Measurements from ENCODE around the gene SLC12A7. TPM values are rescaled to one million over a fixed set of nuclear protein-coding genes. Genes with fewer than 3 reads are reported as not detected.

The SLC12A7 gene
- total and polyA plus RNA-seq, 2 donors = 12.2 to 23.5 TPM

DNA sequence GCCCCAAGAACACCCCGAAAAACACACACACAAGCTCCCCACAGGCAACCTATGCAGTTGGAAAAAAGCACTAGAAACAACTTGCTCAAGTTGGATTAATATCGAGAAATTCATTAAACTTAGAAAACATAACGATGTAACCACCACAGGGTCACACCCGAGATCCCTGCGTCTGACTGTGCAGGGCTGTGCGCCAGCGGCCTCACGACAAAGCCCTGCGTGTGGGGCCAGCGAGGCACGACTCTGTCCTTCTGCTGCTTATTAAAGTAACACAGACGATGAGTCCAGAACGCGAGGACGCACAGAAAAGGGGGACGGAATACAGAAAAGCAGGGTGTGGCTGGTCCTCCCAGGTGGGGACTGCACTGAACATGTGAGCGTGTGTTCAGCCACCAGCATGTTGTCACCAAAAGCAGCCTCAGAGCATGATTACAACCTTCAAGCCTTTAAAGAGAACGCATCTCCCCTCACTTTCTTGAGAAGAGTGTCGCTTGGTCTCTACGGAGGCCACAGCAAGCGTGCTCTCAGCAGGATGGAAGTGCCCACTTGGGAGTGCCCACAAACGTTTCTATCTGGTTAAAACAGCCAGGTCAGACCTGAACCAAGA lies 14.4 kb downstream of the SLC12A7 start:
- Histone ChIP-seq H3K27me3 (ENCODE audit: control insufficient read depth in 2 of 2, insufficient read depth in 1 of 2, low read length in 1 of 2) (no peaks in the 10 kb centered on the region), H3K27ac (ENCODE audit: low read depth in 1 of 2, low read length in 1 of 2) (peak overlapping the region; percentile 71 to 86), H3K4me3 (ENCODE audit: low read length in 2 of 2) (no peak overlapping the region), H3K9me3 (ENCODE audit: control insufficient read depth in 2 of 2, insufficient read depth in 1 of 2, low read length in 1 of 2) (peaks cover 0 to 13% of the 10 kb centered on the region in 2 donors), H3K4me1 (ENCODE audit: control insufficient read depth in 2 of 2, insufficient read depth in 2 of 2, low read length in 2 of 2) (peaks cover 16 to 81% of the 10 kb centered on the region in 2 donors), H3K36me3 (ENCODE audit: control insufficient read depth in 2 of 2, insufficient read depth in 2 of 2, low read length in 1 of 2) (peaks cover 6 to 30% of the 10 kb centered on the region in 2 donors)
- WGBS = 80% methylated on average over 22 of the region's 22 CpGs
- DNase-seq (ENCODE audit: low read depth in 6 of 9, low spot score in 9 of 9) = peak in 2 of 9 donors; percentile 61 to 69

DNA sequence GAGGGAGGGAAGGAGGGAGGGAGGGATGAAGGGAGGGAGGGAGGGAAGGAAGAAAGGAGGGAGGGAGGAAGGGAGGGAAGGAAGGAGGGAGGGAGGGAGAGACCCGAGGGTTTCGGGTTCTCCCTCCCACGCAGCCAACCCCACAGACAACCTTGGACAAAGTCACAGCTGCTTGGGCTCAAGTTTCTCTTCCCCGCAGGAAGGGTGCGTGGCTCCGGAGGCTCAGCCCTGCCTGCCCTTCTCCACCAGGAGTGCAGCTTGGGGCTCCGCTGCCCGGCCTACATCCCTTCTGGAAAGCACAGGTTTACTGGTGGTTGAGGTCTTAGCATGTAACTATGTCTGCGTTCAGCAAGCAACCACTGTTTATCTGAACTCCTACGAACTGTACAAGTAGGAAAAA lies 15.0 kb downstream of the SLC12A7 start:
- H3K27me3 ChIP-seq (ENCODE audit: control insufficient read depth in 2 of 2, insufficient read depth in 1 of 2, low read length in 1 of 2) = no peaks in the 10 kb centered on the region
- H3K36me3 ChIP-seq (ENCODE audit: control insufficient read depth in 2 of 2, insufficient read depth in 2 of 2, low read length in 1 of 2) = peaks cover 6 to 35% of the 10 kb centered on the region in 2 donors
- no peak overlapping the region for H3K4me3 ChIP-seq (ENCODE audit: low read length in 2 of 2)
- no peak for DNase-seq (ENCODE audit: low read depth in 6 of 9, low spot score in 9 of 9)
- H3K27ac ChIP-seq (ENCODE audit: low read depth in 1 of 2, low read length in 1 of 2) = peak overlapping the region in 1 of 2 donors; percentile 86
- peaks cover 0 to 9% of the 10 kb centered on the region in 2 donors for H3K9me3 ChIP-seq (ENCODE audit: control insufficient read depth in 2 of 2, insufficient read depth in 1 of 2, low read length in 1 of 2)
- 82% methylated on average over 10 of the region's 10 CpGs for WGBS
- H3K4me1 ChIP-seq (ENCODE audit: control insufficient read depth in 2 of 2, insufficient read depth in 2 of 2, low read length in 2 of 2) = peaks cover 16 to 74% of the 10 kb centered on the region in 2 donors

GRCh38 chr5:1095990-1096363 lies 15.9 kb downstream of the SLC12A7 start:
- H3K27me3 ChIP-seq (ENCODE audit: control insufficient read depth in 2 of 2, insufficient read depth in 1 of 2, low read length in 1 of 2) = no peaks in the 10 kb centered on the region
- H3K9me3 ChIP-seq (ENCODE audit: control insufficient read depth in 2 of 2, insufficient read depth in 1 of 2, low read length in 1 of 2) = peaks cover 0 to 9% of the 10 kb centered on the region in 2 donors
- DNase-seq (ENCODE audit: low read depth in 6 of 9, low spot score in 9 of 9) = no peak
- peaks cover 15 to 42% of the 10 kb centered on the region in 2 donors for H3K36me3 ChIP-seq (ENCODE audit: control insufficient read depth in 2 of 2, insufficient read depth in 2 of 2, low read length in 1 of 2)
- WGBS = 95% methylated on average over 11 of the region's 11 CpGs
- H3K27ac ChIP-seq (ENCODE audit: low read depth in 1 of 2, low read length in 1 of 2) = no peak overlapping the region
- H3K4me3 ChIP-seq (ENCODE audit: low read length in 2 of 2) = no peak overlapping the region
- H3K4me1 ChIP-seq (ENCODE audit: control insufficient read depth in 2 of 2, insufficient read depth in 2 of 2, low read length in 2 of 2) = peaks cover 16 to 66% of the 10 kb centered on the region in 2 donors

GRCh38 chr5:1095302-1095989 lies 16.4 kb downstream of the SLC12A7 start:
- Histone ChIP-seq H3K9me3 (ENCODE audit: control insufficient read depth in 2 of 2, insufficient read depth in 1 of 2, low read length in 1 of 2) (peaks cover 0 to 9% of the 10 kb centered on the region in 2 donors), H3K4me1 (ENCODE audit: control insufficient read depth in 2 of 2, insufficient read depth in 2 of 2, low read length in 2 of 2) (peaks cover 16 to 61% of the 10 kb centered on the region in 2 donors), H3K27me3 (ENCODE audit: control insufficient read depth in 2 of 2, insufficient read depth in 1 of 2, low read length in 1 of 2) (no peaks in the 10 kb centered on the region), H3K27ac (ENCODE audit: low read depth in 1 of 2, low read length in 1 of 2) (no peak overlapping the region), H3K4me3 (ENCODE audit: low read length in 2 of 2) (no peak overlapping the region), H3K36me3 (ENCODE audit: control insufficient read depth in 2 of 2, insufficient read depth in 2 of 2, low read length in 1 of 2) (peaks cover 17 to 47% of the 10 kb centered on the region in 2 donors)
- no peak for DNase-seq (ENCODE audit: low read depth in 6 of 9, low spot score in 9 of 9)
- WGBS = 95% methylated on average over 22 of the region's 22 CpGs

DNA sequence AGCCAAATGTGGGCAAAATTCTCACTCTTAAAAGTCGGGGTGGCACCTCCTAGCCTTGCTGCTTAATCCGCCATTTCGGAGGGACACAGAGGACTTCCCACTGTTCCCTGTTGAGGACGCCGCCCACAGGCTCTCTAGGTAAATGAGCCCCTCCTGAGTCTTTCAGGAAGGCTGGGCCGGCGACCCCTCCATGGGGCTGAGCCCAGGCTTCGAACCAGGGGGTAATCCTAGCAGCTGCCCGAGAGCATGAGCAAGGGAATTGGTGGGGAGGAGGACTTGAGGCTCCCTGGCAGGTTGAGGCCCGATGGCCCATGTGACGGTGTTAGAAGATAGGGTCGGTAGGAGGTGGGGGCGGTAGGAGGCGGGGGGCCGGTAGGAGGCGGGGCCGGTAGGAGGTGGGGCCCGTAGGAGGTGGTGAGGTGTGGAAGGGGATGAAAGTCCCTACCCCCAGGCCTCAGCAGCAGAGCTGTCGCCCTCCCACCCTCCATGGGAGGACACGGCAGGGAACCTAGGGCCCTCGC lies 17.1 kb downstream of the SLC12A7 start:
- Histone ChIP-seq H3K27me3 (ENCODE audit: control insufficient read depth in 2 of 2, insufficient read depth in 1 of 2, low read length in 1 of 2) (no peaks in the 10 kb centered on the region), H3K4me3 (ENCODE audit: low read length in 2 of 2) (no peak overlapping the region), H3K9me3 (ENCODE audit: control insufficient read depth in 2 of 2, insufficient read depth in 1 of 2, low read length in 1 of 2) (peaks cover 0 to 4% of the 10 kb centered on the region in 2 donors), H3K27ac (ENCODE audit: low read depth in 1 of 2, low read length in 1 of 2) (no peak overlapping the region), H3K4me1 (ENCODE audit: control insufficient read depth in 2 of 2, insufficient read depth in 2 of 2, low read length in 2 of 2) (peaks cover 16 to 53% of the 10 kb centered on the region in 2 donors), H3K36me3 (ENCODE audit: control insufficient read depth in 2 of 2, insufficient read depth in 2 of 2, low read length in 1 of 2) (peaks cover 17 to 51% of the 10 kb centered on the region in 2 donors)
- 95% methylated on average over 21 of the region's 21 CpGs for WGBS
- no peak for DNase-seq (ENCODE audit: low read depth in 6 of 9, low spot score in 9 of 9)

- Histone ChIP-seq H3K27ac (ENCODE audit: low read depth in 1 of 2, low read length in 1 of 2) (no peak overlapping the region), H3K36me3 (ENCODE audit: control insufficient read depth in 2 of 2, insufficient read depth in 2 of 2, low read length in 1 of 2) (peaks cover 23 to 58% of the 10 kb centered on the region in 2 donors), H3K27me3 (ENCODE audit: control insufficient read depth in 2 of 2, insufficient read depth in 1 of 2, low read length in 1 of 2) (no peaks in the 10 kb centered on the region), H3K4me3 (ENCODE audit: low read length in 2 of 2) (no peak overlapping the region), H3K4me1 (ENCODE audit: control insufficient read depth in 2 of 2, insufficient read depth in 2 of 2, low read length in 2 of 2) (peaks cover 7 to 40% of the 10 kb centered on the region in 2 donors), H3K9me3 (ENCODE audit: control insufficient read depth in 2 of 2, insufficient read depth in 1 of 2, low read length in 1 of 2) (no peaks in the 10 kb centered on the region)
- no peak for DNase-seq (ENCODE audit: low read depth in 6 of 9, low spot score in 9 of 9)
- WGBS = 97% methylated on average over 26 of the region's 26 CpGs
Observed at GRCh38 chr5:1093361-1093760, 18.5 kb downstream of the SLC12A7 start.

DNA sequence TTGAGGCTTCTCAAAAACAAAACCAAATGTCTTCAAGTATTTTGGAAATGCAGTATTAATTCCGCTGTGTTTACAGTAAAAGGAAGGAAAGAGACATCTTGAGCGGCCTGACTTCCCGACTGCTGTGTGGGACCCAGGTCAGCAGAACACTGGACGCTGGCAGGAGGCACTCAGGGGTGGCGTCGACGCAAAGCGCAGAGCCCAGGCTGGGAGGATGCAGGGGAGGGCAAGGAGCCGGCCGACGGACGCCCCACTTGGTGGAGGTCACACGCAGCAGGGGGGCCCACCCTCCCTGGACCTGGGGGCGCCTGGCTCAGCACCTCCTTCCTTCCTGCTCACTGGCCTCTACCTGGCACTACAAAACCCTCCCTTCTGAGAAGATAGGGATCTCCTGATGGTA lies 19.7 kb downstream of the SLC12A7 start:
- peaks cover 0 to 29% of the 10 kb centered on the region in 2 donors for H3K4me1 ChIP-seq (ENCODE audit: control insufficient read depth in 2 of 2, insufficient read depth in 2 of 2, low read length in 2 of 2)
- H3K27ac ChIP-seq (ENCODE audit: low read depth in 1 of 2, low read length in 1 of 2) = no peak overlapping the region
- peaks cover 28 to 70% of the 10 kb centered on the region in 2 donors for H3K36me3 ChIP-seq (ENCODE audit: control insufficient read depth in 2 of 2, insufficient read depth in 2 of 2, low read length in 1 of 2)
- H3K27me3 ChIP-seq (ENCODE audit: control insufficient read depth in 2 of 2, insufficient read depth in 1 of 2, low read length in 1 of 2) = no peaks in the 10 kb centered on the region
- WGBS = 97% methylated on average over 14 of the region's 14 CpGs
- H3K9me3 ChIP-seq (ENCODE audit: control insufficient read depth in 2 of 2, insufficient read depth in 1 of 2, low read length in 1 of 2) = no peaks in the 10 kb centered on the region
- H3K4me3 ChIP-seq (ENCODE audit: low read length in 2 of 2) = no peak overlapping the region
- no peak for DNase-seq (ENCODE audit: low read depth in 6 of 9, low spot score in 9 of 9)

DNA sequence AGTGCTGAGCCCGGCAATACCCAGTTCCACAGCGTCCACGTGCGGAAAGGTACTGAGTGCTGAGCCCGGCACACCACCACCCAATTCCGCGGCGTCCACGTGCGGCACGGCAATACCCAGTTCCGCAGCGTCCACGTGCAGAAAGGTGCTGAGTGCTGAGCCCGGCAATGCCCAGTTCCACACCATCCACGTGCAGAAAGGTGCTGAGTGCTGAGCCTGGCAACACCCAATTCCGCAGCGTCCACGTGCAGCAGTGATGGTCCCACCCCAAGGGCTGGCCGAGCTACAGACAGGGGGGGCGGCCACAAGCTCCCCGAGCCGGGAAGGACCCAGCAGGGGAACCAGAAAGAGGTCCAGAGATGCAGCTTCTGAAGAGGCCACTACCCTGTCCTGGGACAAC lies 20.2 kb downstream of the SLC12A7 start:
- H3K27me3 ChIP-seq (ENCODE audit: control insufficient read depth in 2 of 2, insufficient read depth in 1 of 2, low read length in 1 of 2) = no peaks in the 10 kb centered on the region
- no peak for DNase-seq (ENCODE audit: low read depth in 6 of 9, low spot score in 9 of 9)
- H3K4me1 ChIP-seq (ENCODE audit: control insufficient read depth in 2 of 2, insufficient read depth in 2 of 2, low read length in 2 of 2) = peaks cover 0 to 25% of the 10 kb centered on the region in 2 donors
- 97% methylated on average over 23 of the region's 23 CpGs for WGBS
- H3K9me3 ChIP-seq (ENCODE audit: control insufficient read depth in 2 of 2, insufficient read depth in 1 of 2, low read length in 1 of 2) = no peaks in the 10 kb centered on the region
- H3K4me3 ChIP-seq (ENCODE audit: low read length in 2 of 2) = no peak overlapping the region
- H3K27ac ChIP-seq (ENCODE audit: low read depth in 1 of 2, low read length in 1 of 2) = no peak overlapping the region
- peaks cover 31 to 74% of the 10 kb centered on the region in 2 donors for H3K36me3 ChIP-seq (ENCODE audit: control insufficient read depth in 2 of 2, insufficient read depth in 2 of 2, low read length in 1 of 2)

- Histone ChIP-seq H3K9me3 (ENCODE audit: control insufficient read depth in 2 of 2, insufficient read depth in 1 of 2, low read length in 1 of 2) (no peaks in the 10 kb centered on the region), H3K36me3 (ENCODE audit: control insufficient read depth in 2 of 2, insufficient read depth in 2 of 2, low read length in 1 of 2) (peaks cover 40 to 77% of the 10 kb centered on the region in 2 donors), H3K27me3 (ENCODE audit: control insufficient read depth in 2 of 2, insufficient read depth in 1 of 2, low read length in 1 of 2) (no peaks in the 10 kb centered on the region), H3K4me1 (ENCODE audit: control insufficient read depth in 2 of 2, insufficient read depth in 2 of 2, low read length in 2 of 2) (peaks cover 0 to 16% of the 10 kb centered on the region in 2 donors), H3K4me3 (ENCODE audit: low read length in 2 of 2) (no peak overlapping the region), H3K27ac (ENCODE audit: low read depth in 1 of 2, low read length in 1 of 2) (no peak overlapping the region)
- DNase-seq (ENCODE audit: low read depth in 6 of 9, low spot score in 9 of 9) = no peak
- 93% methylated on average over 16 of the region's 16 CpGs for WGBS
Observed at GRCh38 chr5:1090538-1090937, 21.3 kb downstream of the SLC12A7 start.
